Effector CD8-positive, alpha-beta T cell (primary cell): Measurements from ENCODE around the gene FGF16.
"Not testable (repeated sequence)": the region's sequence is repeated elsewhere in the genome, so short reads cannot be mapped to it uniquely, and the experiment has no call there.

Source experiments
- DNase-seq: peaks from one replicate; lab custom pipeline; 2025; lab: John Stamatoyannopoulos, UW
- total RNA-seq, 4 experiments: gene quantifications; one replicate each; lab custom pipeline; 2026; lab: John Stamatoyannopoulos, UW

The FGF16 gene
- 0 reads per million in 4 experiments for total RNA-seq

GRCh38 chrX:77446908-77447652, at the start of gene FGF16:
TSS of gene FGF16 (plus strand) at chrX:77447389. CDS start at chrX:77447675, 286 bp downstream.
- DNase-seq: no peak

- DNase-seq: no peak
These were observed 48.7 kb upstream of the FGF16 start for GRCh38 chrX:77398330-77398954.

- DNase-seq: no peak
These were observed 42.8 kb upstream of the FGF16 start for GRCh38 chrX:77404419-77404818.

GRCh38 chrX:77407821-77408220, 39.4 kb upstream of the FGF16 start:
- DNase-seq: not testable (repeated sequence)

- no peak for DNase-seq
These were observed 34.6 kb upstream of the FGF16 start for GRCh38 chrX:77412631-77413030.

- DNase-seq: no peak
These were observed 32.0 kb upstream of the FGF16 start for GRCh38 chrX:77415161-77415560.

- no peak for DNase-seq
These were observed 31.3 kb upstream of the FGF16 start for GRCh38 chrX:77415882-77416281.

- DNase-seq: no peak
These were observed 24.1 kb upstream of the FGF16 start for GRCh38 chrX:77422891-77423648.

GRCh38 chrX:77426811-77427210, 20.4 kb upstream of the FGF16 start:
- no peak for DNase-seq

GRCh38 chrX:77427611-77428010, 19.6 kb upstream of the FGF16 start:
- no peak for DNase-seq

- no peak for DNase-seq
These were observed 18.6 kb upstream of the FGF16 start for GRCh38 chrX:77428551-77428950.

GRCh38 chrX:77431227-77431626, 16.0 kb upstream of the FGF16 start:
- DNase-seq: no peak

GRCh38 chrX:77433001-77433400, 14.2 kb upstream of the FGF16 start:
- no peak for DNase-seq

GRCh38 chrX:77434962-77435361, 12.2 kb upstream of the FGF16 start:
- no peak for DNase-seq

- no peak for DNase-seq
These were observed 10.9 kb upstream of the FGF16 start for GRCh38 chrX:77436271-77436670.

- DNase-seq: no peak
These were observed 10.5 kb upstream of the FGF16 start for GRCh38 chrX:77436682-77437081.

- DNase-seq: no peak
These were observed 6.9 kb upstream of the FGF16 start for GRCh38 chrX:77440330-77440729.

- no peak for DNase-seq
These were observed 6.2 kb upstream of the FGF16 start for GRCh38 chrX:77441033-77441432.

- DNase-seq: no peak
These were observed 5.7 kb upstream of the FGF16 start for GRCh38 chrX:77441479-77441878.

GRCh38 chrX:77442728-77443127, 4.5 kb upstream of the FGF16 start:
- no peak for DNase-seq

- no peak for DNase-seq
These were observed 3.1 kb upstream of the FGF16 start for GRCh38 chrX:77444075-77444474.

- no peak for DNase-seq
These were observed 2.6 kb upstream of the FGF16 start for GRCh38 chrX:77444545-77444944.
